Activated naive CD4-positive, alpha-beta T cell treated with Interleukin-2 at 50 U/mL for 16 hours (primary cell): ENCODE data around the gene SRPX2.
"Not testable (repeated sequence)": the region's sequence is repeated elsewhere in the genome, so short reads cannot be mapped to it uniquely, and the experiment has no call there.

ENCODE experiments used
- DNase-seq: peaks from one replicate; pipeline ENCODE4 v3.0.0-alpha.2; 2020

The SRPX2 gene

DNA sequence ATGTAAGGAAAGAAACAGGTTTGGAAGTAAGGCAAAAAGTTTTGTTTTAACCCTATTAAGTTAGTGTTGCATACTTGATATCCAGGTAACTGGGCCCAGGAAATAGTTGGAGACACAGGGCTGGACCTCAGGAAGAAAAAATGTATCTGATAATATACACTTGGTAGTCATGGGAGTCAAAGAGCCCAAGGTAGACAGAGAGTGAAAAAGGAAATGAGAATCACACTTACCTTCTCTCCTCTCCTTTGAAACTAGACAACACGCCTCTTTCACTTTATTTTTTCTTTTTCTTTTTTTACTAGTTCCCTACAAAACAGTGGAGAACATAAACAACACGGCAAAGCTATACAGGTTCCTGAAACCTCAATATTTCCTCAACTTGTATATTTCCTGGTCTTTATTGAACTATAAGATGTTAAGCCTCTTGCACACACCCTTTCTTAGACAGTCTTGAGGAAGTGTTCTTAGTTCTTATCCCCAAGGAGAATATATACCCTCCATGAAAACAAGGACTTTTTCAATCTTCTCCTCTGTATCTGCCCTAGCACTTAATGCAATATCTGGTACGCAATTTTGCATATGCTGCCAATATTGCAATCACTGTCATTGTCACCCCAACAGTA, 60.7 kb downstream of the SRPX2 start:
- no peak for DNase-seq

- no peak for DNase-seq
Observed at GRCh38 chrX:100710816-100711215, 66.8 kb downstream of the SRPX2 start.

DNA sequence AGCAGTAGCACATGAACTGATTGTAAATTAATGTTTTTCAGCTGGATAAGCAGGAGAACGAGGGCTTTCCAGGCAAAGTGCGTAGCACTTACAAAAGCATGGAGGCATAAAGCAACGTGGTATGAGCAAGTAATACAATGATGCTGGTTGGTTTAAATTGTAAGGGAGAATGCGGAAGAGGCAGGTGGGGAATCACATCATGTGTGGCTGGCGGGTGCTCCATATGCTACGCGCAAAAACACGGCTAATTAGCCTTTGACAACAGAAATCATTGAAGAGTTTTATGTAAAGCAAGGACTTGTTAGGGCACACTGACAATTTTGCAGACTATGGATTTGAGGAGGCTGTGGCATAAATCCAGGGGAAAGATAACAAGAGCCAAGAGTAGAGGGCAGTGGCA, 73.4 kb downstream of the SRPX2 start:
- DNase-seq = no peak

GRCh38 chrX:100719139-100719538, 75.1 kb downstream of the SRPX2 start:
- DNase-seq = no peak

- no peak for DNase-seq
Observed at GRCh38 chrX:100720301-100720700, 76.3 kb downstream of the SRPX2 start.

GRCh38 chrX:100721328-100721727, 77.3 kb downstream of the SRPX2 start:
- DNase-seq = no peak

DNA sequence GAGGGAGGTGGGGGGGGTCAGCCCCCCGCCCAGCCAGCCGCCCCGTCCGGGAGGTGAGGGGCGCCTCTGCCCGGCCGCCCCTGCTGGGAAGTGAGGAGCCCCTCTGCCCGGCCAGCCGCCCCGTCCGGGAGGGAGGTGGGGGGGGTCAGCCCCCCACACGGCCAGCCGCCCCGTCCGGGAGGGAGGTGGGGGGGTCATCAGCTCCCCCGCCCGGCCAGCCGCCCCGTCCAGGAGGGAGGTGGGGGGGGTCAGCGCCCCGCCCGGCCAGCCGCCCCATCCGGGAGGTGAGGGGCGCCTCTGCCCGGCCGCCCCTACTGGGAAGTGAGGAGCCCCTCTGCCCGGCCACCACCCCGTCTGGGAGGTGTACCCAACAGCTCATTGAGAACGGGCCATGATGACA, 80.0 kb downstream of the SRPX2 start:
- DNase-seq = not testable (repeated sequence)
